GM23338 (cell line): ENCODE measurements around the gene YOD1. TPM values are rescaled to one million over a fixed set of nuclear protein-coding genes. Genes with fewer than 3 reads are reported as not detected.

Experiments
- ATAC-seq: fragments of 200-7000 bp; cut with Tn5 transposase; 3 replicates; pipeline ENCODE4 v1.9.1; 2020
- DNase-seq: peaks from one replicate; pipeline ENCODE4 v3.0.0-alpha.2; 2015; ENCODE audit warnings: low spot score
- H2AFZ ChIP-seq: fragments of 200-600 bp; sonication (generic); 2 replicates; pipeline ENCODE4 v1.8.0; 2016; ENCODE audit warnings: antibody characterized with exemption, mild to moderate bottlenecking, moderate library complexity
- H3F3A ChIP-seq: fragments of 200-600 bp; sonication (generic); replicated peaks from 2 replicates; pipeline ENCODE4 v1.8.0; 2017; ENCODE audit warnings: antibody characterized with exemption, mixed run types, low read depth
- H3K27ac ChIP-seq: fragments of 200-600 bp; sonication (generic); 2 replicates; pipeline ENCODE4 v1.6.1; 2016; ENCODE audit warnings: low read depth
- H3K27me3 ChIP-seq: fragments of 200-600 bp; sonication (generic); 2 replicates; pipeline ENCODE4 v1.8.0; 2016; ENCODE audit warnings: mild to moderate bottlenecking, mixed run types, moderate library complexity; ENCODE audit not compliant: insufficient read depth
- H3K36me3 ChIP-seq: fragments of 200-600 bp; sonication (generic); 2 replicates; pipeline ENCODE4 v1.8.0; 2016; ENCODE audit warnings: mild to moderate bottlenecking; ENCODE audit not compliant: insufficient read depth
- H3K4me1 ChIP-seq: fragments of 200-600 bp; sonication (generic); 2 replicates; pipeline ENCODE4 v1.8.0; 2016; ENCODE audit warnings: mild to moderate bottlenecking, moderate library complexity; ENCODE audit not compliant: insufficient read depth
- H3K4me2 ChIP-seq: fragments of 200-600 bp; sonication (generic); 2 replicates; pipeline ENCODE4 v1.7.1; 2017; ENCODE audit warnings: mixed run types
- H3K4me3 ChIP-seq: fragments of 200-600 bp; sonication (generic); 2 replicates; pipeline ENCODE4 v1.6.1; 2016; ENCODE audit warnings: mixed run types
- H3K79me2 ChIP-seq: fragments of 200-600 bp; sonication (generic); replicated peaks from 2 replicates; pipeline ENCODE4 v1.8.0; 2017; ENCODE audit warnings: mild to moderate bottlenecking; ENCODE audit not compliant: insufficient read depth
- H3K9me2 ChIP-seq: fragments of 200-600 bp; sonication (generic); 2 replicates; pipeline ENCODE4 v1.8.0; 2017; ENCODE audit not compliant: insufficient read depth
- H4K20me1 ChIP-seq: fragments of 200-600 bp; sonication (generic); replicated peaks from 2 replicates; pipeline ENCODE4 v1.8.0; 2017; ENCODE audit warnings: mild to moderate bottlenecking; ENCODE audit not compliant: insufficient read depth
- H3K27ac Mint-ChIP-seq: 2 replicates; pipeline ENCODE4 v1.8.0; 2020; ENCODE audit warnings: inconsistent platforms, mild to moderate bottlenecking, moderate library complexity, mixed read lengths
- H3K27me3 Mint-ChIP-seq: 3 replicates; pipeline ENCODE4 v1.8.0; 2022; ENCODE audit warnings: low read depth, mild to moderate bottlenecking, moderate library complexity, mixed read lengths, inconsistent platforms; ENCODE audit not compliant: insufficient read depth, poor library complexity
- H3K36me3 Mint-ChIP-seq: 3 replicates; pipeline ENCODE4 v1.8.0; 2021; ENCODE audit warnings: low read depth, mild to moderate bottlenecking, inconsistent platforms, moderate library complexity, mixed read lengths
- H3K4me1 Mint-ChIP-seq: 3 replicates; pipeline ENCODE4 v1.8.0; 2020; ENCODE audit warnings: mild to moderate bottlenecking, inconsistent platforms, mixed read lengths
- H3K4me3 Mint-ChIP-seq: 3 replicates; pipeline ENCODE4 v1.8.0; 2021; ENCODE audit warnings: moderate library complexity, mild to moderate bottlenecking, inconsistent platforms, mixed read lengths
- H3K9me3 Mint-ChIP-seq: 3 replicates; pipeline ENCODE4 v1.8.0; 2020; ENCODE audit warnings: moderate library complexity, mild to moderate bottlenecking, inconsistent platforms, mixed read lengths
- CREB1 ChIP-seq: fragments of 250-450 bp; sonication (Bioruptor Pico); IDR thresholded peaks from 2 replicates; pipeline ENCODE4 v1.5.0; 2020; ENCODE audit warnings: low read depth, mild to moderate bottlenecking, moderate library complexity
- EZH2 ChIP-seq: fragments of 200-600 bp; sonication (generic); IDR thresholded peaks from one replicate; pipeline ENCODE4 v1.8.0; 2017; ENCODE audit warnings: antibody characterized with exemption, mild to moderate bottlenecking, low read depth; ENCODE audit not compliant: unreplicated experiment
- EZH2phosphoT487 ChIP-seq: fragments of 200-600 bp; sonication (generic); IDR thresholded peaks from one replicate; pipeline ENCODE4 v1.8.1; 2018; ENCODE audit warnings: antibody characterized with exemption; ENCODE audit not compliant: unreplicated experiment
- JUNB ChIP-seq: IDR thresholded peaks from one replicate; pipeline ENCODE4 v1.6.1; 2016; ENCODE audit warnings: antibody characterized with exemption; ENCODE audit not compliant: unreplicated experiment
- NANOG ChIP-seq: IDR thresholded peaks from 2 replicates; pipeline ENCODE4 v1.6.1; 2016; ENCODE audit warnings: antibody characterized with exemption, borderline replicate concordance
- POLR2AphosphoS5 ChIP-seq: IDR thresholded peaks from 2 replicates; pipeline ENCODE4 v1.6.1; 2016; ENCODE audit warnings: antibody characterized with exemption, low read depth
- STAT1 ChIP-seq: IDR thresholded peaks from one replicate; pipeline ENCODE4 v1.6.1; 2016; ENCODE audit warnings: antibody characterized with exemption; ENCODE audit not compliant: unreplicated experiment
- ZNF114 ChIP-seq: fragments of 250-450 bp; sonication (Bioruptor Pico); IDR thresholded peaks from 2 replicates; pipeline ENCODE4 v1.5.0; 2020; ENCODE audit warnings: mild to moderate bottlenecking, moderate library complexity
- ZNF331 ChIP-seq: fragments of 250-450 bp; sonication (Bioruptor Pico); IDR thresholded peaks from 2 replicates; pipeline ENCODE4 v1.5.0; 2020; ENCODE audit warnings: low read depth, mild to moderate bottlenecking, moderate library complexity
- polyA plus RNA-seq: library from polyadenylated mRNA; unstranded; fragments of >200 nt; fragmentation: Nextera tagmentation; extraction: Ambion mirVana; gene quantifications from 2 replicates; pipeline ENCODE4 v1.2.1, GENCODE V29; 2016
- total RNA-seq: library from RNA; depleted of rRNA; stranded (reverse); fragments of >200 nt; shearing (Covaris generic); gene quantifications from 2 replicates; pipeline ENCODE4 v1.2.3, GENCODE V29; 2014
- TF ChIP-seq, protein P1 (sequence below): fragments of 250-450 bp; sonication (Bioruptor Pico); IDR thresholded peaks from 2 replicates; pipeline ENCODE4 v1.5.0; 2020; ENCODE audit warnings: mild to moderate bottlenecking, moderate library complexity
- TF ChIP-seq, protein P2 (sequence below), 2 experiments: fragments of 200-600 bp in 1 of 2; sonication (generic) in 1 of 2; conservative IDR thresholded peaks; 2 replicates each; pipeline versions ENCODE4 v1.5.1 to v1.6.1; 2016 to 2017; ENCODE audit warnings: antibody characterized with exemption in 2 of 2, low read depth in 2 of 2, mild to moderate bottlenecking in 2 of 2, moderate library complexity in 1 of 2
- TF ChIP-seq, protein P3 (sequence below): IDR thresholded peaks from 2 replicates; pipeline ENCODE4 v1.6.1; 2016; ENCODE audit warnings: antibody characterized with exemption
- TF ChIP-seq, protein P4 (sequence below): IDR thresholded peaks from one replicate; pipeline ENCODE4 v1.6.1; 2018; ENCODE audit warnings: antibody characterized with exemption; ENCODE audit not compliant: unreplicated experiment

The YOD1 gene
- total and polyA plus RNA-seq, 2 experiments from 2014 or later: 4.6 to 21.9 TPM

DNA sequence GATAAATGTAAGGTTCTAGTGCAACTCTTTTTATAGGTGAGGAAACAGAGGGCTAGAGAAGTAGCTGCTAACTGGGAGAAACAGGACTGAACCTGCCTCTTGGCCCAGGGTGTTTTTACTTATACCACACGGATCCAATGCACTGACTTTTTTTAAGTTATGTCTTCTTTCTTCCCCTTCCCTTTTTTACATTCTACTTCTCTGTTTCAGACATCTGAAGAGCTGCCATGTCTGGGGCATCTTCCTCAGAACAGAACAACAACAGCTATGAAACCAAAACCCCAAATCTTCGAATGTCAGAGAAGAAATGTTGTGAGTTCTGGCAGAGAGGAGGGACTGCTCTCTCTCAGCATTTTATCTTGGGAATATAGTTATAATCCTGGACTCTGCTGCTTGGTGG is 3.5 kb upstream of the YOD1 start:
- peaks cover 5% of the 10 kb centered on the region for H3K27me3 Mint-ChIP-seq
- Histone ChIP-seq H3F3A (no peaks in the 10 kb centered on the region), H3K4me3 (no peak overlapping the region), H3K27me3 (no peaks in the 10 kb centered on the region), H3K9me2 (no peaks in the 10 kb centered on the region), H3K36me3 (no peaks in the 10 kb centered on the region), H4K20me1 (no peaks in the 10 kb centered on the region; the same call in 1 of the 2 replicates), H3K27ac (no peak overlapping the region), H3K4me1 (0 out of 2 replicates have a peak, but pooled peaks cover 10% of the 10 kb centered on the region), H2AFZ (no peak overlapping the region), H3K4me2 (no peak overlapping the region), H3K79me2 (peaks cover 11% of the 10 kb centered on the region)
- no peak overlapping the region for H3K27ac Mint-ChIP-seq
- TF ChIP-seq JUNB: no peak
- no peak for TF ChIP-seq NANOG
- no peak for TF ChIP-seq EZH2phosphoT487
- TF ChIP-seq, protein P1, sequence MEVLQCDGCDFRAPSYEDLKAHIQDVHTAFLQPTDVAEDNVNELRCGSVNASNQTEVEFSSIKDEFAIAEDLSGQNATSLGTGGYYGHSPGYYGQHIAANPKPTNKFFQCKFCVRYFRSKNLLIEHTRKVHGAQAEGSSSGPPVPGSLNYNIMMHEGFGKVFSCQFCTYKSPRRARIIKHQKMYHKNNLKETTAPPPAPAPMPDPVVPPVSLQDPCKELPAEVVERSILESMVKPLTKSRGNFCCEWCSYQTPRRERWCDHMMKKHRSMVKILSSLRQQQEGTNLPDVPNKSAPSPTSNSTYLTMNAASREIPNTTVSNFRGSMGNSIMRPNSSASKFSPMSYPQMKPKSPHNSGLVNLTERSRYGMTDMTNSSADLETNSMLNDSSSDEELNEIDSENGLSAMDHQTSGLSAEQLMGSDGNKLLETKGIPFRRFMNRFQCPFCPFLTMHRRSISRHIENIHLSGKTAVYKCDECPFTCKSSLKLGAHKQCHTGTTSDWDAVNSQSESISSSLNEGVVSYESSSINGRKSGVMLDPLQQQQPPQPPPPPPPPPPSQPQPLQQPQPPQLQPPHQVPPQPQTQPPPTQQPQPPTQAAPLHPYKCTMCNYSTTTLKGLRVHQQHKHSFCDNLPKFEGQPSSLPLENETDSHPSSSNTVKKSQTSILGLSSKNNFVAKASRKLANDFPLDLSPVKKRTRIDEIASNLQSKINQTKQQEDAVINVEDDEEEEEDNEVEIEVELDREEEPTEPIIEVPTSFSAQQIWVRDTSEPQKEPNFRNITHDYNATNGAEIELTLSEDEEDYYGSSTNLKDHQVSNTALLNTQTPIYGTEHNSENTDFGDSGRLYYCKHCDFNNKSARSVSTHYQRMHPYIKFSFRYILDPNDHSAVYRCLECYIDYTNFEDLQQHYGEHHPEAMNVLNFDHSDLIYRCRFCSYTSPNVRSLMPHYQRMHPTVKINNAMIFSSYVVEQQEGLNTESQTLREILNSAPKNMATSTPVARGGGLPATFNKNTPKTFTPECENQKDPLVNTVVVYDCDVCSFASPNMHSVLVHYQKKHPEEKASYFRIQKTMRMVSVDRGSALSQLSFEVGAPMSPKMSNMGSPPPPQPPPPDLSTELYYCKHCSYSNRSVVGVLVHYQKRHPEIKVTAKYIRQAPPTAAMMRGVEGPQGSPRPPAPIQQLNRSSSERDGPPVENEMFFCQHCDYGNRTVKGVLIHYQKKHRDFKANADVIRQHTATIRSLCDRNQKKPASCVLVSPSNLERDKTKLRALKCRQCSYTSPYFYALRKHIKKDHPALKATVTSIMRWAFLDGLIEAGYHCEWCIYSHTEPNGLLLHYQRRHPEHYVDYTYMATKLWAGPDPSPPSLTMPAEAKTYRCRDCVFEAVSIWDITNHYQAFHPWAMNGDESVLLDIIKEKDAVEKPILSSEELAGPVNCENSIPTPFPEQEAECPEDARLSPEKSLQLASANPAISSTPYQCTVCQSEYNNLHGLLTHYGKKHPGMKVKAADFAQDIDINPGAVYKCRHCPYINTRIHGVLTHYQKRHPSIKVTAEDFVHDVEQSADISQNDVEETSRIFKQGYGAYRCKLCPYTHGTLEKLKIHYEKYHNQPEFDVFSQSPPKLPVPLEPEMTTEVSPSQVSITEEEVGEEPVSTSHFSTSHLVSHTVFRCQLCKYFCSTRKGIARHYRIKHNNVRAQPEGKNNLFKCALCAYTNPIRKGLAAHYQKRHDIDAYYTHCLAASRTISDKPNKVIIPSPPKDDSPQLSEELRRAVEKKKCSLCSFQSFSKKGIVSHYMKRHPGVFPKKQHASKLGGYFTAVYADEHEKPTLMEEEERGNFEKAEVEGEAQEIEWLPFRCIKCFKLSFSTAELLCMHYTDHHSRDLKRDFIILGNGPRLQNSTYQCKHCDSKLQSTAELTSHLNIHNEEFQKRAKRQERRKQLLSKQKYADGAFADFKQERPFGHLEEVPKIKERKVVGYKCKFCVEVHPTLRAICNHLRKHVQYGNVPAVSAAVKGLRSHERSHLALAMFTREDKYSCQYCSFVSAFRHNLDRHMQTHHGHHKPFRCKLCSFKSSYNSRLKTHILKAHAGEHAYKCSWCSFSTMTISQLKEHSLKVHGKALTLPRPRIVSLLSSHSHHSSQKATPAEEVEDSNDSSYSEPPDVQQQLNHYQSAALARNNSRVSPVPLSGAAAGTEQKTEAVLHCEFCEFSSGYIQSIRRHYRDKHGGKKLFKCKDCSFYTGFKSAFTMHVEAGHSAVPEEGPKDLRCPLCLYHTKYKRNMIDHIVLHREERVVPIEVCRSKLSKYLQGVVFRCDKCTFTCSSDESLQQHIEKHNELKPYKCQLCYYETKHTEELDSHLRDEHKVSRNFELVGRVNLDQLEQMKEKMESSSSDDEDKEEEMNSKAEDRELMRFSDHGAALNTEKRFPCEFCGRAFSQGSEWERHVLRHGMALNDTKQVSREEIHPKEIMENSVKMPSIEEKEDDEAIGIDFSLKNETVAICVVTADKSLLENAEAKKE (CRISPR knock-in tag): no peak
- TF ChIP-seq, protein P2, sequence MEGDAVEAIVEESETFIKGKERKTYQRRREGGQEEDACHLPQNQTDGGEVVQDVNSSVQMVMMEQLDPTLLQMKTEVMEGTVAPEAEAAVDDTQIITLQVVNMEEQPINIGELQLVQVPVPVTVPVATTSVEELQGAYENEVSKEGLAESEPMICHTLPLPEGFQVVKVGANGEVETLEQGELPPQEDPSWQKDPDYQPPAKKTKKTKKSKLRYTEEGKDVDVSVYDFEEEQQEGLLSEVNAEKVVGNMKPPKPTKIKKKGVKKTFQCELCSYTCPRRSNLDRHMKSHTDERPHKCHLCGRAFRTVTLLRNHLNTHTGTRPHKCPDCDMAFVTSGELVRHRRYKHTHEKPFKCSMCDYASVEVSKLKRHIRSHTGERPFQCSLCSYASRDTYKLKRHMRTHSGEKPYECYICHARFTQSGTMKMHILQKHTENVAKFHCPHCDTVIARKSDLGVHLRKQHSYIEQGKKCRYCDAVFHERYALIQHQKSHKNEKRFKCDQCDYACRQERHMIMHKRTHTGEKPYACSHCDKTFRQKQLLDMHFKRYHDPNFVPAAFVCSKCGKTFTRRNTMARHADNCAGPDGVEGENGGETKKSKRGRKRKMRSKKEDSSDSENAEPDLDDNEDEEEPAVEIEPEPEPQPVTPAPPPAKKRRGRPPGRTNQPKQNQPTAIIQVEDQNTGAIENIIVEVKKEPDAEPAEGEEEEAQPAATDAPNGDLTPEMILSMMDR (conservative IDR thresholded peaks at IDR 0.05; ENCODE audit: low read depth in 2 of 2): no peak
- TF ChIP-seq CREB1: no peak
- no peak for TF ChIP-seq EZH2
- TF ChIP-seq POLR2AphosphoS5: no peak
- no peak for TF ChIP-seq ZNF114
- TF ChIP-seq ZNF331 (CRISPR knock-in tag): no peak
- no peak for TF ChIP-seq STAT1
- TF ChIP-seq, protein P3, sequence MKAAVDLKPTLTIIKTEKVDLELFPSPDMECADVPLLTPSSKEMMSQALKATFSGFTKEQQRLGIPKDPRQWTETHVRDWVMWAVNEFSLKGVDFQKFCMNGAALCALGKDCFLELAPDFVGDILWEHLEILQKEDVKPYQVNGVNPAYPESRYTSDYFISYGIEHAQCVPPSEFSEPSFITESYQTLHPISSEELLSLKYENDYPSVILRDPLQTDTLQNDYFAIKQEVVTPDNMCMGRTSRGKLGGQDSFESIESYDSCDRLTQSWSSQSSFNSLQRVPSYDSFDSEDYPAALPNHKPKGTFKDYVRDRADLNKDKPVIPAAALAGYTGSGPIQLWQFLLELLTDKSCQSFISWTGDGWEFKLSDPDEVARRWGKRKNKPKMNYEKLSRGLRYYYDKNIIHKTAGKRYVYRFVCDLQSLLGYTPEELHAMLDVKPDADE: no peak
- TF ChIP-seq, protein P4, sequence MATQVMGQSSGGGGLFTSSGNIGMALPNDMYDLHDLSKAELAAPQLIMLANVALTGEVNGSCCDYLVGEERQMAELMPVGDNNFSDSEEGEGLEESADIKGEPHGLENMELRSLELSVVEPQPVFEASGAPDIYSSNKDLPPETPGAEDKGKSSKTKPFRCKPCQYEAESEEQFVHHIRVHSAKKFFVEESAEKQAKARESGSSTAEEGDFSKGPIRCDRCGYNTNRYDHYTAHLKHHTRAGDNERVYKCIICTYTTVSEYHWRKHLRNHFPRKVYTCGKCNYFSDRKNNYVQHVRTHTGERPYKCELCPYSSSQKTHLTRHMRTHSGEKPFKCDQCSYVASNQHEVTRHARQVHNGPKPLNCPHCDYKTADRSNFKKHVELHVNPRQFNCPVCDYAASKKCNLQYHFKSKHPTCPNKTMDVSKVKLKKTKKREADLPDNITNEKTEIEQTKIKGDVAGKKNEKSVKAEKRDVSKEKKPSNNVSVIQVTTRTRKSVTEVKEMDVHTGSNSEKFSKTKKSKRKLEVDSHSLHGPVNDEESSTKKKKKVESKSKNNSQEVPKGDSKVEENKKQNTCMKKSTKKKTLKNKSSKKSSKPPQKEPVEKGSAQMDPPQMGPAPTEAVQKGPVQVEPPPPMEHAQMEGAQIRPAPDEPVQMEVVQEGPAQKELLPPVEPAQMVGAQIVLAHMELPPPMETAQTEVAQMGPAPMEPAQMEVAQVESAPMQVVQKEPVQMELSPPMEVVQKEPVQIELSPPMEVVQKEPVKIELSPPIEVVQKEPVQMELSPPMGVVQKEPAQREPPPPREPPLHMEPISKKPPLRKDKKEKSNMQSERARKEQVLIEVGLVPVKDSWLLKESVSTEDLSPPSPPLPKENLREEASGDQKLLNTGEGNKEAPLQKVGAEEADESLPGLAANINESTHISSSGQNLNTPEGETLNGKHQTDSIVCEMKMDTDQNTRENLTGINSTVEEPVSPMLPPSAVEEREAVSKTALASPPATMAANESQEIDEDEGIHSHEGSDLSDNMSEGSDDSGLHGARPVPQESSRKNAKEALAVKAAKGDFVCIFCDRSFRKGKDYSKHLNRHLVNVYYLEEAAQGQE: no peak
- no peak for ATAC-seq
- peak overlapping the region; percentile 30 for H3K4me3 Mint-ChIP-seq
- DNase-seq: no peak
- no peaks in the 10 kb centered on the region; the same call in 2 of the 3 replicates for H3K9me3 Mint-ChIP-seq
- H3K36me3 Mint-ChIP-seq: peaks cover 3% of the 10 kb centered on the region; the same call in 2 of the 3 replicates
- H3K4me1 Mint-ChIP-seq: peaks cover 33% of the 10 kb centered on the region
